T follicular helper cell (primary cell): ENCODE results near the gene PLCB1.

Experiments
- DNase-seq: peaks from one replicate; pipeline ENCODE4 v3.0.0-alpha.2; 2020; ENCODE audit warnings: low read depth

Gene PLCB1

GRCh38 chr20:8658103-8658502, 526.0 kb downstream of the PLCB1 start:
- no peak for DNase-seq

GRCh38 chr20:8661229-8661952, 529.3 kb downstream of the PLCB1 start:
- no peak for DNase-seq

DNA sequence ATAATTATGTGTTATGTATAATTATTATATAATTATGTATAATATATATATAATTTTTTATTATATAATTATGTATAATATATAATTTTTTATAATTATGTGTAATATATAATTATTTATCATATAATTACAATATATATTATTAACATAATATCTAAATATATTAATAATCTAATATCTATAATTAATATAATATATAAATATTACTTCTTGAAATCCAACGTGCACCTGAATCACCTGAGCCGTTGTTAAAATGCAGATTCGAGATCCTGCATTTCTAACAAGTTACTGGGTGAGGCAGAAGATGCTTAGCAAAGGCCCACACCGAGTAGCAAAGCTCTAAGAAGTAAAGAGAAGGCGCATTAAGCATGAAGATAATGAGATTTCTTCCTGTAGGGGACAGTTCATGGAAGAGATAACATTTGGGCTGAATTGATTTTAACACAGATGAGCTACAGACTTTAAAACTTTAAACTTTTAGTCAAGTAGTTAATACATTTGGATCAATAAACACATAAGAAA, 530.4 kb downstream of the PLCB1 start:
- DNase-seq, result no peak

- DNase-seq, result no peak
These were observed 531.4 kb downstream of the PLCB1 start for GRCh38 chr20:8663424-8663823.

- DNase-seq, result no peak
These were observed 532.7 kb downstream of the PLCB1 start for GRCh38 chr20:8664778-8665177.

DNA sequence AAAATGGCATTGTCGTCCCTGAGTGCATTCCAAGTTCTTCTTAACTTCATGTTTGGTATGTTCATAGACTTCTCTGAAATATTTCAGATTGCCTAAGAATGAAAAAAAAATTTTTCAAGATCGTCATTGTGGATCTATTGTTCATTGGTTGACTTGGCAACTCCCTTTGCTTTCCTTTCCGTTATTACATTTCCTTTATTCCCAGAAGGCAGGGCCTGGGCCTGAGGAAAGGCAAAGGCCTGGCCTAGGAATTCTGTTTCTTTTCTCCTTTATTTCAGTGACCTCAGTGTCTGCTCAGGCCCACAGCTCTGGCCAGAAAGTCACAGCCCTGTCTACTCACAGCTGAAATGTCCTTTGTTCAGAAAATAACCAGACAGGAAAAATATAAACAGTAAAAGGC, 535.2 kb downstream of the PLCB1 start:
- no peak for DNase-seq

- no peak for DNase-seq
These were observed 538.3 kb downstream of the PLCB1 start for GRCh38 chr20:8670207-8670892.

DNA sequence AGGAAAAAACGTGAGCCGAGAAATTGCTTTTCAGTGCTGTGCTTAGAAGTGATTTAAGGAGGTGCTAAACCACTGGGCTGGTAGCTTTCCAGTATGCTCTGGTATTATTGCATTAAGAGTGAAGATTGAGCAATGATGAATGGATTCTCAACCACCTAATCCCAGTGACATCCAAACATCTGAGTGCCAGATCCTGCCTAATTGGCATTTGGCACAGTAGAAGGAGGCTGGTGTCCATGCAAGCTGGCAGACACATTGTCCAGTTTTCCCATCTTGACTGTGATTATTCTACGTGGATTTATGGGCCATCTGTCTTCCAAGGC, 538.8 kb downstream of the PLCB1 start:
- DNase-seq, result no peak

GRCh38 chr20:8671370-8671961, 539.4 kb downstream of the PLCB1 start:
- no peak for DNase-seq

DNA sequence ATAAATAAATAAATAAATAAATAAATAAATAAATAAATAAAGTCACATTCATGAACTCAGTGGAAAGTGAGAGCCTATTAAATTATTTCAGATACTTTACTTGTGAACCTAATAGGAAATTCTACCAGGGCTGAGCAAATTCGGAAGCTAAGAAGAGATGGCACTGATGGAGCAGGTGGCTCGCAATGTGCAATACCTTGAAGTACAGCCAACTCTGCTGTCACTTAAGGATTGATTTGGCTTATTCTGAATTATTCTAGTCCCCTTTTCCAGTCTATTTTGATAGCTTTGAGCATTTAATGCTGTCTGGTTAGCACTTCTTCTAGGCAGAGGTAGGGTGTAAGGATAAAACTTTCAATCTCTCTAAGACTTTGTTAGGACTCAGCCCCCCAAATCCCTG, 541.0 kb downstream of the PLCB1 start:
- no peak for DNase-seq

DNA sequence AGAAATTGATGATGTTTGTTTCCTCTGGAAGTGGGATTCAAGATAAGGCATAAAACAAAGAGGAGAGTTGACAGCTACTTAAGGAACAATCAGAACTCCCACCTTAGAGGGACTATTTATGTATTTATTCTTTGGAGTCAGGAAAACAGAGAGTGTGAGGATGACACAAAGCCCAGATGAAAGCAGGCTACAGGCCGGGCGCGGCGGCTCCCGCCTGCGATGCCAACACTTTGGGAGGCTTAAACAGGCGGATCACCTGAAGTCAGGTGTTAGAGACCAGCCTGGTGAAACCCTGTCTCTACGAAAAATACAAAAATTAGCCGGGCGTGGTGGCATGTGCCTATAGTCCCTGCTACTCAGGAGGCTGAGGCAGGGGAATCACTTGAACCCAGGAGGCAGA, 543.8 kb downstream of the PLCB1 start:
- DNase-seq, result no peak

- no peak for DNase-seq
These were observed 546.2 kb downstream of the PLCB1 start for GRCh38 chr20:8678098-8678776.

GRCh38 chr20:8689337-8689736, 557.3 kb downstream of the PLCB1 start:
- DNase-seq, result no peak

- no peak for DNase-seq
These were observed 558.0 kb downstream of the PLCB1 start for GRCh38 chr20:8690074-8690473.

GRCh38 chr20:8693709-8694108, 561.6 kb downstream of the PLCB1 start:
- no peak for DNase-seq

- no peak for DNase-seq
These were observed 568.7 kb downstream of the PLCB1 start for GRCh38 chr20:8700756-8701155.

DNA sequence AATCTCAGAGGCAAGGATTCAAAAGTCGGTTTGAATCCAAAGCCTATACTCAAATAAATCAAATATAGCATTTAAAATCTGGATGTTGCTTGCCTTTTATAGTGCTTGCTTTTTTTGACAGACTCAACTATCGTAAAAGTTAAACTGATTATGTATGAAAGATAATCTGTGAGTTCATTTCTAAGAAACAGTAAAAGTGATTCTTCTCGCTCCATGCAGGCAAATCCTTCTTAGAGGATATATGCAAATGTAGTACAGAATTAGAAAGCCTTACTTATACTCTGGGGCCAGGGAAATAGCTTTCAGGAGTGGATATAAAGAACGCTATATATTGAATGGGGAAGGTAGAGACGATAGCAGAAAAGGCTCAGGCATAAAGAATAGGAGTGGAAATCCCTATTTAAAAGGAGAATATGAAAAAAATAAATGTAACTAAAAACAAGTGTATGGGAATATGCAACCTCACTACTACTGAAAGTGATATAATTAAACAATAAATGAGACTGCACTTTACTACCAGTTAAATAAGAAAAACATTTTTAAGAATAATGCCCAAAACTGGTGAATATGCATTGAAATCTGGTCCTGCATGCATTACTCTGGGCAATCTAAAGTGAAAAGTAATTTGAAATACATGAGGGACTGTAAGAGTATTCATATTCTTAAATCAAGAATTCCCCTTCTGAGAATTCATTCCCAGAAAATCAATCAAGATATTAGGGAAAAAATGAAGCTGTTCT, 575.1 kb downstream of the PLCB1 start:
- DNase-seq, result no peak

- DNase-seq, result no peak
These were observed 577.6 kb downstream of the PLCB1 start for GRCh38 chr20:8709627-8710026.

GRCh38 chr20:8711501-8711900, 579.4 kb downstream of the PLCB1 start:
- DNase-seq, result no peak

GRCh38 chr20:8714206-8714605, 582.1 kb downstream of the PLCB1 start:
- no peak for DNase-seq

GRCh38 chr20:8718279-8718678, 586.2 kb downstream of the PLCB1 start:
- no peak for DNase-seq

DNA sequence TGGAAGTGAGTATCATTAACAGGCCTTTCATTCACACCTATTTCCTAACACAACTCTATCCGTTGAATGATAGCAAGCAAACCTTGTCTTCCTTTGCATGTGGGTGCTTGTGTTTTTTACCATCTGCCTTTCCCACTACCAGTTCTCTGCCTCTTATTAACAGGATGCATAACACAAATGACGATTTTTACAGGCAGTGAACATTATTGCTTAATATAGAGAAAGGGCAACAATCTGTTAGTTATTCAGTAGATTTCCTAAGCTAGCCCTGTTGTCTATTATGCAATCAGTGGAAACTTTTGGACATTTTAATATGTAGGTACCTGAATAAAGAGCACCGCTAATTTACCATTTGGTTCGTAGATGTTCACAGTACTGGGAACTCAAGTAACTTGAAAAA, 588.0 kb downstream of the PLCB1 start:
- no peak for DNase-seq
